Skeletal muscle tissue (tissue), 4 donors: Measurements from ENCODE around the gene TCF21. TPM values are rescaled to one million over a fixed set of nuclear protein-coding genes. Genes with fewer than 3 reads are reported as not detected.
"Not testable (repeated sequence)": the region's sequence is repeated elsewhere in the genome, so short reads cannot be mapped to it uniquely, and the experiment has no call there.

Experiments used
- H3K27ac ChIP-seq: one replicate; pipeline ENCODE4 v1.7.0; 2013; ENCODE audit warnings: mild to moderate bottlenecking, low read depth, low read length, inconsistent platforms
- H3K27me3 ChIP-seq, 3 donors: one replicate each; pipeline ENCODE4 v1.7.0; 2013; ENCODE audit warnings: low read length in 3 of 3; ENCODE audit not compliant: control insufficient read depth in 3 of 3, insufficient read depth in 3 of 3
- H3K36me3 ChIP-seq, 3 donors: one replicate each; pipeline ENCODE4 v1.7.0; 2013; ENCODE audit warnings: low read length in 3 of 3; ENCODE audit not compliant: control insufficient read depth in 3 of 3, insufficient read depth in 3 of 3
- H3K4me1 ChIP-seq, 3 donors: one replicate each; pipeline ENCODE4 v1.7.0; 2013; ENCODE audit warnings: low read length in 3 of 3, mild to moderate bottlenecking in 3 of 3; ENCODE audit not compliant: control insufficient read depth in 3 of 3, insufficient read depth in 3 of 3
- H3K4me3 ChIP-seq, 3 donors: one replicate each; pipeline ENCODE4 v1.7.0; 2013; ENCODE audit warnings: low read length in 3 of 3
- H3K9ac ChIP-seq, 3 donors: one replicate each; pipeline ENCODE4 v1.7.0; 2013; ENCODE audit warnings: low read length in 3 of 3, mild to moderate bottlenecking in 3 of 3, moderate library complexity in 2 of 3, low read depth in 1 of 3
- H3K9me3 ChIP-seq, 3 donors: one replicate each; pipeline ENCODE4 v1.7.0; 2013; ENCODE audit warnings: low read length in 3 of 3; ENCODE audit not compliant: control insufficient read depth in 3 of 3
- total RNA-seq: library from RNA; depleted of rRNA; stranded (reverse); fragments of >200 nt; gene quantifications from one replicate; pipeline ENCODE4 v1.2.3, GENCODE V29; 2014
- donor health status: Osteomylitis.

The TCF21 gene
- total RNA-seq, 1 donor from 2014 or later: not detected

GRCh38 chr6:133861337-133861736 lies 27.6 kb upstream of the TCF21 start:
- not testable (repeated sequence) for H3K9me3 ChIP-seq, H3K4me1 ChIP-seq, H3K36me3 ChIP-seq, H3K27ac ChIP-seq, H3K9ac ChIP-seq, H3K4me3 ChIP-seq, H3K27me3 ChIP-seq

GRCh38 chr6:133863228-133863627 lies 25.7 kb upstream of the TCF21 start:
- no peaks in the 10 kb centered on the region for H3K4me1 ChIP-seq
- H3K27ac ChIP-seq: no peak overlapping the region
- no peak overlapping the region for H3K9ac ChIP-seq
- no peaks in the 10 kb centered on the region for H3K36me3 ChIP-seq
- H3K9me3 ChIP-seq: peaks cover 0 to 10% (median 2%) of the 10 kb centered on the region in 3 donors
- no peak overlapping the region for H3K4me3 ChIP-seq
- no peaks in the 10 kb centered on the region for H3K27me3 ChIP-seq

GRCh38 chr6:133865680-133866079 lies 23.2 kb upstream of the TCF21 start:
- H3K9ac ChIP-seq: no peak overlapping the region
- no peaks in the 10 kb centered on the region for H3K36me3 ChIP-seq
- H3K27me3 ChIP-seq: no peaks in the 10 kb centered on the region
- no peak overlapping the region for H3K4me3 ChIP-seq
- peaks cover 0 to 10% (median 0%) of the 10 kb centered on the region in 3 donors for H3K9me3 ChIP-seq
- H3K27ac ChIP-seq: no peak overlapping the region
- no peaks in the 10 kb centered on the region for H3K4me1 ChIP-seq

- no peaks in the 10 kb centered on the region for H3K27me3 ChIP-seq
Observed at GRCh38 chr6:133871131-133871530, 17.8 kb upstream of the TCF21 start.

GRCh38 chr6:133873538-133873937 lies 15.4 kb upstream of the TCF21 start:
- H3K9me3 ChIP-seq: no peaks in the 10 kb centered on the region

More at GRCh38 chr6:133871131-133871530, 17.8 kb upstream of the TCF21 start:
- no peaks in the 10 kb centered on the region for H3K9me3 ChIP-seq
- H3K9ac ChIP-seq: no peak overlapping the region
- H3K27ac ChIP-seq: no peak overlapping the region
- no peaks in the 10 kb centered on the region for H3K36me3 ChIP-seq
- no peak overlapping the region for H3K4me3 ChIP-seq
- no peaks in the 10 kb centered on the region for H3K4me1 ChIP-seq

GRCh38 chr6:133877116-133877515 lies 11.8 kb upstream of the TCF21 start:
- Histone ChIP-seq H3K9me3 (no peaks in the 10 kb centered on the region), H3K9ac (no peak overlapping the region), H3K27me3 (no peaks in the 10 kb centered on the region), H3K4me3 (no peak overlapping the region), H3K4me1 (no peaks in the 10 kb centered on the region), H3K27ac (no peak overlapping the region), H3K36me3 (no peaks in the 10 kb centered on the region)

More at GRCh38 chr6:133873538-133873937, 15.4 kb upstream of the TCF21 start:
- H3K4me3 ChIP-seq: no peak overlapping the region
- H3K4me1 ChIP-seq: no peaks in the 10 kb centered on the region
- no peak overlapping the region for H3K27ac ChIP-seq
- no peaks in the 10 kb centered on the region for H3K36me3 ChIP-seq
- H3K9ac ChIP-seq: no peak overlapping the region
- H3K27me3 ChIP-seq: no peaks in the 10 kb centered on the region

- H3K36me3 ChIP-seq: no peaks in the 10 kb centered on the region
- H3K27ac ChIP-seq: no peak overlapping the region
- H3K9me3 ChIP-seq: no peaks in the 10 kb centered on the region
- no peak overlapping the region for H3K4me3 ChIP-seq
- no peaks in the 10 kb centered on the region for H3K4me1 ChIP-seq
- H3K27me3 ChIP-seq: peaks cover 0 to 5% (median 4%) of the 10 kb centered on the region in 3 donors
- no peak overlapping the region for H3K9ac ChIP-seq
Observed at GRCh38 chr6:133880006-133880405, 8.9 kb upstream of the TCF21 start.

GRCh38 chr6:133880896-133881295 lies 8.0 kb upstream of the TCF21 start:
- peaks cover 0 to 7% (median 7%) of the 10 kb centered on the region in 3 donors for H3K27me3 ChIP-seq
- H3K4me1 ChIP-seq: no peaks in the 10 kb centered on the region
- no peaks in the 10 kb centered on the region for H3K9me3 ChIP-seq
- H3K36me3 ChIP-seq: no peaks in the 10 kb centered on the region
- H3K4me3 ChIP-seq: no peak overlapping the region
- H3K27ac ChIP-seq: no peak overlapping the region
- no peak overlapping the region for H3K9ac ChIP-seq

- H3K27ac ChIP-seq: no peak overlapping the region
- peaks cover 20 to 35% (median 33%) of the 10 kb centered on the region in 3 donors for H3K27me3 ChIP-seq
- H3K9ac ChIP-seq: no peak overlapping the region
- H3K4me1 ChIP-seq: peaks cover 3 to 13% (median 8%) of the 10 kb centered on the region in 3 donors
- no peaks in the 10 kb centered on the region for H3K9me3 ChIP-seq
- no peaks in the 10 kb centered on the region for H3K36me3 ChIP-seq
- no peak overlapping the region for H3K4me3 ChIP-seq
Observed at GRCh38 chr6:133886104-133886775, 2.7 kb upstream of the TCF21 start.

GRCh38 chr6:133887156-133887879 lies 1.6 kb upstream of the TCF21 start:
- Histone ChIP-seq H3K9ac (no peak overlapping the region), H3K9me3 (no peaks in the 10 kb centered on the region), H3K4me1 (peaks cover 4 to 15% (median 10%) of the 10 kb centered on the region in 3 donors), H3K27ac (no peak overlapping the region), H3K27me3 (peaks cover 24 to 40% (median 39%) of the 10 kb centered on the region in 3 donors), H3K36me3 (no peaks in the 10 kb centered on the region), H3K4me3 (no peak overlapping the region)
